Measurements from ENCODE around the gene B4GALT4. TPM values are rescaled to one million over a fixed set of nuclear protein-coding genes. Genes with fewer than 3 reads are reported as not detected.

The B4GALT4 gene, protein sequence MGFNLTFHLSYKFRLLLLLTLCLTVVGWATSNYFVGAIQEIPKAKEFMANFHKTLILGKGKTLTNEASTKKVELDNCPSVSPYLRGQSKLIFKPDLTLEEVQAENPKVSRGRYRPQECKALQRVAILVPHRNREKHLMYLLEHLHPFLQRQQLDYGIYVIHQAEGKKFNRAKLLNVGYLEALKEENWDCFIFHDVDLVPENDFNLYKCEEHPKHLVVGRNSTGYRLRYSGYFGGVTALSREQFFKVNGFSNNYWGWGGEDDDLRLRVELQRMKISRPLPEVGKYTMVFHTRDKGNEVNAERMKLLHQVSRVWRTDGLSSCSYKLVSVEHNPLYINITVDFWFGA
- total RNA-seq (7.0 and 7.1 TPM in 2 replicates), polyA plus RNA-seq (3.1 and 3.7 TPM in 2 replicates), polyA minus RNA-seq (5.1 and 8.0 TPM in 2 replicates), Bru-seq, nascent RNA (percentile 71 among the genes with signal in this experiment), BruChase-seq, experiment 1, labeled RNA remaining after a 6-hour chase (percentile 48 among the genes with signal in this experiment), BruChase-seq, experiment 2, labeled RNA remaining after a 2-hour chase (percentile 60 among the genes with signal in this experiment)
- 2.8 and 3.5 TPM in 2 replicates for polyA plus RNA-seq (2011; cell fraction: cytosol; rRNA removed)
- 9.5 and 13.1 TPM in 2 replicates for polyA plus RNA-seq (2011; cell fraction: nucleus; rRNA removed)
- 4.7 and 5.0 TPM in 2 replicates for polyA plus RNA-seq (2012)
- polyA minus RNA-seq (2011; cell fraction: cytosol; rRNA and poly(A)+ RNA removed): 1.8 TPM
- 6.5 and 8.4 TPM in 2 replicates for polyA minus RNA-seq (2011; cell fraction: nucleus; rRNA and poly(A)+ RNA removed)
- long read RNA-seq, transcript B4GALT4-202 (8 exons, 2,459 nt): major isoform, 8 of 19 reads
- long read RNA-seq, partial matches to known transcripts: 7 of 19 reads
- long read RNA-seq, other reads (novel, unspliced or antisense): 2 of 19 reads

DNA sequence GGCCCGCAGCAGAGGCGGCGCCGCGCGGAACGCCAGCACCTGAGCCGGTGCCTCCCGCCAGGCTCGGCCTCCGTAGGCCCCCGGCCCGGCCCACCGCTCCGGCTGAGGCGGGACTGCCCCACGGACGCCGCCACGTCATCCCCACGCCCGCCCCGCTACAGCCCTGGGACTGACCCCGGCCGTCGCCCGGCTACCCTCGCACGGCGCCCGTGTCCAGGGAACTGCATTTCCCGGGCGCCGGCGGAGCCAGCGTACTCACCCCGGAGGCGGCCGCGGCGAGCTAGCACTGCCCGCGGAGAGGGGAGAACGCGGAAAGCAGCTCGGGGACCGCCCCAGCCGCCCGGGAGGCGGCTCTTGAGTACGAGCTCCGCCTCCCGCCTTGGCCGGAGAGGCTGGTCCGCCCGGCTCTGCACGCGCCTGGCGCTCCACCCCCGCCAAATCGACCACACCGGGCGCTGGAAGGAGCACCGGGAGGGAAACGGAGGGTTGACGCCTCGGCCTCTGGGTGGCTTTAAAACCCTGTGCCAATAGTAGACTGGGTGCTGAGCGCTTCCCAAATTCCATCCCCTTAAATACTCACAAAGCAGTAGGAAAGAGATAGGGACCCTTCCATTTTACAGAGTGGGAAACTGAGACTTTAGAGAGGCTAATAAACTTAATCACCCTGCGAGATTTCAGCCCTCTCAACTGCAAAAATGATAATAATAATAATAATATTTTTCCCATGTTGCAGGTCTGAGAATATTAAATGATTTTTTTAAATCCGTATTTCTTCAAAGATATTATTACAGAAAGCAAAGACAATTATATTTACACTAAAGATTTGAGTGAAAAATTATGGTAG, at the start of gene B4GALT4:
TSS of gene B4GALT4 (minus strand) at position 288 of the 844 bp plus-strand sequence. CDS start 10,779 bp downstream, outside the sequence.
- peaks cover 13% of the 10 kb centered on the region for H3K4me1 ChIP-seq (ENCODE audit: control insufficient read depth, extremely low read depth, insufficient read depth, low read length)
- ChIA-PET CTCF (interaction anchor here (0.7 to 2.2 kb wide), 31 partner anchors 8 to 440 kb away, joined by 3 to 36 read pairs (median 4); partner anchors contain the start of genes ARHGAP31, COX17, IGSF11 and TEX55), POLR2A (interaction anchor here (0.6 to 1.5 kb wide), 6 partner anchors 17 to 112 kb away, joined by 3 to 4 read pairs (median 3); partner anchors contain the start of gene ARHGAP31)
- BruUV-seq (replicated peaks): TSS peak; percentile 56
- no peak for TF ChIP-seq GATA2 (IDR thresholded peaks at IDR 0.05; ENCODE audit: insufficient read depth, insufficient read length, low read depth, low read length)
- TF ChIP-seq, protein P1, sequence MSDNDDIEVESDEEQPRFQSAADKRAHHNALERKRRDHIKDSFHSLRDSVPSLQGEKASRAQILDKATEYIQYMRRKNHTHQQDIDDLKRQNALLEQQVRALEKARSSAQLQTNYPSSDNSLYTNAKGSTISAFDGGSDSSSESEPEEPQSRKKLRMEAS (IDR thresholded peaks at IDR 0.05; ENCODE audit: insufficient read depth, insufficient read length): peak; percentile 17
- TF ChIP-seq EZH2 (IDR thresholded peaks at IDR 0.05; ENCODE audit: borderline replicate concordance, low read depth, low read length, severe bottlenecking): no peak
- TF ChIP-seq JUN (IDR thresholded peaks at IDR 0.05; ENCODE audit: borderline replicate concordance, insufficient read depth, insufficient read length, low read depth): no peak
- TF ChIP-seq CTCF (IDR thresholded peaks at IDR 0.05; ENCODE audit: extremely low read depth in 1 of 2, insufficient read depth in 1 of 2, low read depth in 1 of 2, low read length in 2 of 2): peak in 1 of 2 donors; percentile 4
- no peak for TF ChIP-seq MYC (IDR thresholded peaks at IDR 0.05; ENCODE audit: low read depth, low read length)
- peak; percentile 79 for TF ChIP-seq POLR2A (IDR thresholded peaks at IDR 0.05; ENCODE audit: low read depth, low read length)
- TF ChIP-seq POLR2AphosphoS5 (IDR thresholded peaks at IDR 0.05; ENCODE audit: insufficient read depth, low read depth, low read length): peak; percentile 88
- TF ChIP-seq FOS (IDR thresholded peaks at IDR 0.05; ENCODE audit: borderline replicate concordance, insufficient read depth, low read length): no peak
- peak; percentile 83 for FAIRE-seq
- no peaks in the 10 kb centered on the region for H3K79me2 ChIP-seq (ENCODE audit: control insufficient read depth, insufficient read depth, low read length)
- H3K9me3 ChIP-seq (replicated peaks; ENCODE audit: control insufficient read depth, insufficient read depth, low read length): no peaks in the 10 kb centered on the region
- H3K4me3 ChIP-seq (replicated peaks in 1 of 3; ENCODE audit: insufficient read depth in 1 of 3, low read depth in 1 of 3, low read length in 3 of 3): peak within 1 kb of the TSS; percentile 39 to 78 (median 71)
- H3K9me1 ChIP-seq (replicated peaks; ENCODE audit: control insufficient read depth, extremely low read depth, insufficient read depth, low read length): no peaks in the 10 kb centered on the region
- H3K36me3 ChIP-seq (ENCODE audit: control insufficient read depth in 2 of 2, extremely low read depth in 1 of 2, insufficient read depth in 2 of 2, low read length in 2 of 2): peaks cover 0 to 3% of the 10 kb centered on the region in 2 experiments
- H3K27ac ChIP-seq (ENCODE audit: insufficient read depth, low read depth, low read length): peak within 1 kb of the TSS; percentile 71
- DNase-seq (ENCODE audit: low read depth, low spot score): peak; percentile 87
- H3K4me2 ChIP-seq (ENCODE audit: insufficient read depth, low read length): peak within 1 kb of the TSS; percentile 61
- dilution Hi-C loops (cut with MboI; ENCODE audit: extremely low pct_ligation_motif_present, low sequenced_read_pairs) (no loop called here), intact Hi-C loops (cut with micrococcal nuclease) (loop anchor here (1.0 to 2.0 kb wide), 5 partner anchors 54 to 357 kb away; partner anchors contain the start of gene ARHGAP31)
- H3K9ac ChIP-seq (replicated peaks; ENCODE audit: extremely low read depth, insufficient read depth, low read length): peak within 1 kb of the TSS; percentile 84
- peak within 1 kb of the TSS; percentile 69 for H2AFZ ChIP-seq (ENCODE audit: low read depth, low read length)
- H4K20me1 ChIP-seq (replicated peaks; ENCODE audit: control insufficient read depth, extremely low read depth, insufficient read depth, low read length): no peaks in the 10 kb centered on the region
- no peaks in the 10 kb centered on the region for H3K27me3 ChIP-seq (ENCODE audit: control insufficient read depth in 2 of 2, insufficient read depth in 2 of 2, low read length in 2 of 2)
